HCT116 (cell line): ENCODE data around the gene DLG2.

Experiments
- ATF3 ChIP-seq: IDR thresholded peaks from 2 replicates; pipeline ENCODE4 v1.6.1; 2012
- CEBPB ChIP-seq: IDR thresholded peaks from 2 replicates; pipeline ENCODE4 v1.6.1; 2012; ENCODE audit warnings: low read depth
- EGR1 ChIP-seq: IDR thresholded peaks from 2 replicates; pipeline ENCODE4 v1.6.1; 2012; ENCODE audit warnings: low read depth
- EZH2 ChIP-seq: fragments of 200-600 bp; sonication (generic); IDR thresholded peaks from 2 replicates; pipeline ENCODE4 v1.6.1; 2017; ENCODE audit warnings: antibody characterized with exemption, mixed run types
- JUND ChIP-seq: IDR thresholded peaks from 2 replicates; pipeline ENCODE4 v1.6.1; 2012
- POLR2A ChIP-seq: IDR thresholded peaks from 2 replicates; pipeline ENCODE4 v1.7.0; 2011; ENCODE audit warnings: borderline replicate concordance; ENCODE audit not compliant: insufficient read depth, insufficient read length; ENCODE audit errors: extremely low read depth
- POLR2AphosphoS5 ChIP-seq: IDR thresholded peaks from 2 replicates; pipeline ENCODE4 v1.6.1; 2011; ENCODE audit warnings: mild to moderate bottlenecking, low read depth, low read length, moderate library complexity
- RAD21 ChIP-seq: IDR thresholded peaks from 2 replicates; pipeline ENCODE4 v1.6.1; 2012; ENCODE audit warnings: low read depth, mild to moderate bottlenecking
- YY1 ChIP-seq: IDR thresholded peaks from 2 replicates; pipeline ENCODE4 v1.6.1; 2011; ENCODE audit warnings: low read length, low read depth, moderate library complexity, mild to moderate bottlenecking; ENCODE audit not compliant: insufficient replicate concordance; ENCODE audit errors: extremely low read depth
- TF ChIP-seq, protein P1 (sequence below): IDR thresholded peaks from 2 replicates; pipeline ENCODE4 v1.6.1; 2012; ENCODE audit warnings: low read depth
- TF ChIP-seq, protein P2 (sequence below), 3 experiments: fragments of 200-600 bp in 1 of 3; sonication (generic) in 1 of 3; IDR thresholded peaks in 2 of 3; conservative IDR thresholded peaks in 1 of 3; 2 replicates each; pipeline ENCODE4 v1.5.1; 2012 to 2017; ENCODE audit warnings: low read depth in 2 of 3, low read length in 2 of 3, antibody characterized with exemption in 1 of 3, borderline replicate concordance in 1 of 3, control low read depth in 1 of 3, mild to moderate bottlenecking in 1 of 3, mixed read lengths in 1 of 3, mixed run types in 1 of 3, moderate library complexity in 1 of 3; ENCODE audit not compliant: insufficient read depth in 1 of 3
- TF ChIP-seq, protein P3 (sequence below): IDR thresholded peaks from 2 replicates; pipeline ENCODE4 v1.6.1; 2012

- TF ChIP-seq, protein P1, sequence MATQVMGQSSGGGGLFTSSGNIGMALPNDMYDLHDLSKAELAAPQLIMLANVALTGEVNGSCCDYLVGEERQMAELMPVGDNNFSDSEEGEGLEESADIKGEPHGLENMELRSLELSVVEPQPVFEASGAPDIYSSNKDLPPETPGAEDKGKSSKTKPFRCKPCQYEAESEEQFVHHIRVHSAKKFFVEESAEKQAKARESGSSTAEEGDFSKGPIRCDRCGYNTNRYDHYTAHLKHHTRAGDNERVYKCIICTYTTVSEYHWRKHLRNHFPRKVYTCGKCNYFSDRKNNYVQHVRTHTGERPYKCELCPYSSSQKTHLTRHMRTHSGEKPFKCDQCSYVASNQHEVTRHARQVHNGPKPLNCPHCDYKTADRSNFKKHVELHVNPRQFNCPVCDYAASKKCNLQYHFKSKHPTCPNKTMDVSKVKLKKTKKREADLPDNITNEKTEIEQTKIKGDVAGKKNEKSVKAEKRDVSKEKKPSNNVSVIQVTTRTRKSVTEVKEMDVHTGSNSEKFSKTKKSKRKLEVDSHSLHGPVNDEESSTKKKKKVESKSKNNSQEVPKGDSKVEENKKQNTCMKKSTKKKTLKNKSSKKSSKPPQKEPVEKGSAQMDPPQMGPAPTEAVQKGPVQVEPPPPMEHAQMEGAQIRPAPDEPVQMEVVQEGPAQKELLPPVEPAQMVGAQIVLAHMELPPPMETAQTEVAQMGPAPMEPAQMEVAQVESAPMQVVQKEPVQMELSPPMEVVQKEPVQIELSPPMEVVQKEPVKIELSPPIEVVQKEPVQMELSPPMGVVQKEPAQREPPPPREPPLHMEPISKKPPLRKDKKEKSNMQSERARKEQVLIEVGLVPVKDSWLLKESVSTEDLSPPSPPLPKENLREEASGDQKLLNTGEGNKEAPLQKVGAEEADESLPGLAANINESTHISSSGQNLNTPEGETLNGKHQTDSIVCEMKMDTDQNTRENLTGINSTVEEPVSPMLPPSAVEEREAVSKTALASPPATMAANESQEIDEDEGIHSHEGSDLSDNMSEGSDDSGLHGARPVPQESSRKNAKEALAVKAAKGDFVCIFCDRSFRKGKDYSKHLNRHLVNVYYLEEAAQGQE: no peak
- TF ChIP-seq EZH2: no peak
- TF ChIP-seq, protein P2, sequence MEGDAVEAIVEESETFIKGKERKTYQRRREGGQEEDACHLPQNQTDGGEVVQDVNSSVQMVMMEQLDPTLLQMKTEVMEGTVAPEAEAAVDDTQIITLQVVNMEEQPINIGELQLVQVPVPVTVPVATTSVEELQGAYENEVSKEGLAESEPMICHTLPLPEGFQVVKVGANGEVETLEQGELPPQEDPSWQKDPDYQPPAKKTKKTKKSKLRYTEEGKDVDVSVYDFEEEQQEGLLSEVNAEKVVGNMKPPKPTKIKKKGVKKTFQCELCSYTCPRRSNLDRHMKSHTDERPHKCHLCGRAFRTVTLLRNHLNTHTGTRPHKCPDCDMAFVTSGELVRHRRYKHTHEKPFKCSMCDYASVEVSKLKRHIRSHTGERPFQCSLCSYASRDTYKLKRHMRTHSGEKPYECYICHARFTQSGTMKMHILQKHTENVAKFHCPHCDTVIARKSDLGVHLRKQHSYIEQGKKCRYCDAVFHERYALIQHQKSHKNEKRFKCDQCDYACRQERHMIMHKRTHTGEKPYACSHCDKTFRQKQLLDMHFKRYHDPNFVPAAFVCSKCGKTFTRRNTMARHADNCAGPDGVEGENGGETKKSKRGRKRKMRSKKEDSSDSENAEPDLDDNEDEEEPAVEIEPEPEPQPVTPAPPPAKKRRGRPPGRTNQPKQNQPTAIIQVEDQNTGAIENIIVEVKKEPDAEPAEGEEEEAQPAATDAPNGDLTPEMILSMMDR (IDR thresholded peaks at IDR 0.05 in 2 of 3, conservative IDR thresholded peaks at IDR 0.05 in 1 of 3; ENCODE audit: borderline replicate concordance in 1 of 3, insufficient read depth in 1 of 3, low read depth in 2 of 3, low read length in 2 of 3): no peak
- TF ChIP-seq, protein P3, sequence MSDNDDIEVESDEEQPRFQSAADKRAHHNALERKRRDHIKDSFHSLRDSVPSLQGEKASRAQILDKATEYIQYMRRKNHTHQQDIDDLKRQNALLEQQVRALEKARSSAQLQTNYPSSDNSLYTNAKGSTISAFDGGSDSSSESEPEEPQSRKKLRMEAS: no peak
- no peak for TF ChIP-seq POLR2AphosphoS5
- TF ChIP-seq ATF3: no peak
- no peak for TF ChIP-seq EGR1
- no peak for TF ChIP-seq RAD21
- no peak for TF ChIP-seq JUND
- no peak for TF ChIP-seq POLR2A
- no peak for TF ChIP-seq YY1
- TF ChIP-seq CEBPB: no peak
Observed at GRCh38 chr11:84790849-84791427, 836.2 kb downstream of the DLG2 start.
